Gastroesophageal sphincter (tissue), 3 donors: ENCODE measurements around the gene SRGN.

Source experiments
- CTCF ChIP-seq, 4 experiments: fragments of 200-600 bp in 2 of 4; fragments of 450-650 bp in 2 of 4; sonication (generic) in 1 of 4; IDR thresholded peaks; one replicate each; pipeline ENCODE4 v1.5.1; 2017 to 2019; ENCODE audit warnings: antibody characterized with exemption in 4 of 4, mild to moderate bottlenecking in 2 of 4, moderate library complexity in 2 of 4
- EP300 ChIP-seq: sonication (generic); formaldehyde crosslinking; IDR thresholded peaks from one replicate; pipeline ENCODE4 v1.6.1; 2017; ENCODE audit warnings: antibody characterized with exemption, mild to moderate bottlenecking
- POLR2A ChIP-seq, 2 donors: fragments of 450-650 bp; IDR thresholded peaks; one replicate each; pipeline ENCODE4 v1.6.1; 2017; ENCODE audit warnings: antibody characterized with exemption in 2 of 2, mild to moderate bottlenecking in 2 of 2, moderate library complexity in 1 of 2
- POLR2AphosphoS5 ChIP-seq: sonication (generic); formaldehyde crosslinking; IDR thresholded peaks from one replicate; pipeline ENCODE4 v1.6.1; 2017; ENCODE audit warnings: antibody characterized with exemption

- TF ChIP-seq CTCF (IDR thresholded peaks at IDR 0.05) (no peak), POLR2A (IDR thresholded peaks at IDR 0.05) (no peak), POLR2AphosphoS5 (no peak), EP300 (no peak)
Measured at GRCh38 chr10:69071610-69072009, 16.3 kb upstream of the SRGN start.
